Activated naive CD4-positive, alpha-beta T cell treated with anti-CD3 and anti-CD28 coated beads, Interleukin-2, amount 50 U/mL, for 24 hours (primary cell): ENCODE measurements around the gene SUGP2.
"Not testable (repeated sequence)": the region's sequence is repeated elsewhere in the genome, so short reads cannot be mapped to it uniquely, and the experiment has no call there.

Source experiments
- H3K27ac Mint-ChIP-seq: one replicate; pipeline ENCODE4 v1.8.0; 2021; ENCODE audit warnings: mild to moderate bottlenecking, mixed read lengths
- H3K27me3 Mint-ChIP-seq: one replicate; pipeline ENCODE4 v1.8.0; 2021; ENCODE audit warnings: mixed read lengths
- H3K36me3 Mint-ChIP-seq: one replicate; pipeline ENCODE4 v1.8.0; 2021; ENCODE audit warnings: mixed read lengths
- H3K4me1 Mint-ChIP-seq: one replicate; pipeline ENCODE4 v1.8.0; 2021; ENCODE audit warnings: mixed read lengths
- H3K4me3 Mint-ChIP-seq: one replicate; pipeline ENCODE4 v1.8.0; 2021; ENCODE audit warnings: mild to moderate bottlenecking, mixed read lengths
- H3K9me3 Mint-ChIP-seq: one replicate; pipeline ENCODE4 v1.8.0; 2021; ENCODE audit warnings: mixed read lengths

SUGP2 gene

GRCh38 chr19:18967358-18968146 lies 65.8 kb downstream of the SUGP2 start:
- H3K27ac Mint-ChIP-seq = no peak overlapping the region
- H3K4me3 Mint-ChIP-seq = no peak overlapping the region
- no peaks in the 10 kb centered on the region for H3K9me3 Mint-ChIP-seq
- H3K4me1 Mint-ChIP-seq = no peaks in the 10 kb centered on the region
- H3K36me3 Mint-ChIP-seq = no peaks in the 10 kb centered on the region
- no peaks in the 10 kb centered on the region for H3K27me3 Mint-ChIP-seq

- Mint-ChIP-seq H3K4me3 (no peak overlapping the region), H3K4me1 (peaks cover 9% of the 10 kb centered on the region), H3K9me3 (no peaks in the 10 kb centered on the region), H3K27me3 (peaks cover 2% of the 10 kb centered on the region), H3K36me3 (no peaks in the 10 kb centered on the region), H3K27ac (no peak overlapping the region)
Observed at GRCh38 chr19:18966307-18966706, 67.0 kb downstream of the SUGP2 start.

DNA sequence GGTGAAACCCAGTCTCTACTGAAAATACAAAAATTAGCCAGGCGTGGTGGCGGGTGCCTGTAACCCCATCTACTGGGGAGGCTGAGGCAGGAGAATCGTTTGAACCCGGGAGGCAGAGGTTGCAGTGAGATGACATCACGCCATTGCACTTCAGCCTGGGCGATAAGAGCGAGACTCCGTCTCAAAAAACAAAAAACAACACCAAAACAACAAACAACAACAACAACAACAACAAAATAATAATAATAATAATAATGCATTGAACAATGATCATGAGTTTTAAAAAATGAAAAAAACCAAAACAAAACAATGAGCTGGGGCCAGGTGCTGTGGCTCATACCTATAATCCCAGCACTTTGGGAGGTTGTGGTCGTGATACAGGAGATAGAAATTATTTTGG lies 69.2 kb downstream of the SUGP2 start:
- Mint-ChIP-seq H3K4me3 (no peak overlapping the region), H3K36me3 (no peaks in the 10 kb centered on the region), H3K27ac (no peak overlapping the region), H3K27me3 (peaks cover 2% of the 10 kb centered on the region), H3K9me3 (no peaks in the 10 kb centered on the region), H3K4me1 (peaks cover 10% of the 10 kb centered on the region)

GRCh38 chr19:18961767-18962620 lies 71.3 kb downstream of the SUGP2 start:
- Mint-ChIP-seq H3K27ac (no peak overlapping the region), H3K36me3 (no peaks in the 10 kb centered on the region), H3K4me1 (peaks cover 10% of the 10 kb centered on the region), H3K4me3 (no peak overlapping the region), H3K9me3 (no peaks in the 10 kb centered on the region), H3K27me3 (peaks cover 2% of the 10 kb centered on the region)

- H3K4me3 Mint-ChIP-seq = no peak overlapping the region
Observed at GRCh38 chr19:18960370-18960769, 72.9 kb downstream of the SUGP2 start.

DNA sequence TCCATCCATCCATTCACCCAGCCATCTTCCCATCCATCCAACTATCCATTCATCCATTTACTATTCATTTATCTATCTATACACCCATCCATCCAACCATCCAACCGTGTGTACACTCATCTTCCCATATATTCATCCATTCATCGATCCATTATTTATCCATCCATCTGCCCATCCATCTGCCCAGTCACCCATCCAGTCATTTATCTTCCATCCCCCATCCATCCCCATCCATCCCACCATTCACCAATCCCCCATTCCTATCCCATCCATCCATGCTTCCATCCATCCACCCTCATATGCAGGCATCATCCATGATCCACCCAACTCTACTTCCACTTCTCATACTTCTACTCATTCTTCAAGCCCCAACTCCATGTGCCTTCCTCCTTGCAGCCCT lies 78.3 kb downstream of the SUGP2 start:
- H3K36me3 Mint-ChIP-seq = no peaks in the 10 kb centered on the region
- no peaks in the 10 kb centered on the region for H3K4me1 Mint-ChIP-seq
- H3K27ac Mint-ChIP-seq = no peak overlapping the region
- no peak overlapping the region for H3K4me3 Mint-ChIP-seq
- no peaks in the 10 kb centered on the region for H3K27me3 Mint-ChIP-seq
- H3K9me3 Mint-ChIP-seq = no peaks in the 10 kb centered on the region

More at GRCh38 chr19:18960370-18960769, 72.9 kb downstream of the SUGP2 start:
- H3K27me3 Mint-ChIP-seq = peaks cover 2% of the 10 kb centered on the region
- H3K9me3 Mint-ChIP-seq = no peaks in the 10 kb centered on the region
- no peak overlapping the region for H3K27ac Mint-ChIP-seq
- peaks cover 10% of the 10 kb centered on the region for H3K4me1 Mint-ChIP-seq
- H3K36me3 Mint-ChIP-seq = no peaks in the 10 kb centered on the region

DNA sequence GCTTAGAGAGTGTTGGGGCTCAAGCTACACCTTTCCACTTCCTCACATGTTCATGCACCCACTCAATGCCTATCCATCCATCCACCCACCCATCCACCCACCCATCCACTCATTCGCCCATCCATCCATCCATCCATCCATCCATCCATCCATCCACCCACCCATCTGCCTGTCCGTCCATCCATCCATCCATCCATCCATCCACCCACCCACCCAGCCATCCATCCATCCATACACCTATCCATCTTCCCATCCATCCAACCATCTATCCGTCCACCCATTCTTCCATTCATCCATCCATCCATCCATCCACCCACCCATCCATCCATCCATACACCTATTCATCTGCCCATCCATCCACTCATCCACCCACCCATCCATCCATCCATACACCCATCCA lies 79.2 kb downstream of the SUGP2 start:
- no peak overlapping the region for H3K27ac Mint-ChIP-seq
- no peak overlapping the region for H3K4me3 Mint-ChIP-seq
- no peaks in the 10 kb centered on the region for H3K27me3 Mint-ChIP-seq
- H3K36me3 Mint-ChIP-seq = no peaks in the 10 kb centered on the region
- no peaks in the 10 kb centered on the region for H3K4me1 Mint-ChIP-seq
- H3K9me3 Mint-ChIP-seq = no peaks in the 10 kb centered on the region

GRCh38 chr19:18952364-18953003 lies 80.8 kb downstream of the SUGP2 start:
- H3K36me3 Mint-ChIP-seq, H3K27ac Mint-ChIP-seq, H3K27me3 Mint-ChIP-seq, H3K4me1 Mint-ChIP-seq, H3K4me3 Mint-ChIP-seq, H3K9me3 Mint-ChIP-seq: not testable (repeated sequence)

- H3K27me3 Mint-ChIP-seq = no peaks in the 10 kb centered on the region
- H3K9me3 Mint-ChIP-seq = no peaks in the 10 kb centered on the region
- H3K4me3 Mint-ChIP-seq = no peak overlapping the region
- no peaks in the 10 kb centered on the region for H3K4me1 Mint-ChIP-seq
- H3K36me3 Mint-ChIP-seq = no peaks in the 10 kb centered on the region
- H3K27ac Mint-ChIP-seq = no peak overlapping the region
Observed at GRCh38 chr19:18951721-18952281, 81.5 kb downstream of the SUGP2 start.

- Mint-ChIP-seq H3K36me3 (no peaks in the 10 kb centered on the region), H3K9me3 (no peaks in the 10 kb centered on the region), H3K4me1 (no peaks in the 10 kb centered on the region), H3K4me3 (no peak overlapping the region), H3K27me3 (no peaks in the 10 kb centered on the region), H3K27ac (no peak overlapping the region)
Observed at GRCh38 chr19:18949858-18950257, 83.5 kb downstream of the SUGP2 start.

- H3K27me3 Mint-ChIP-seq = no peaks in the 10 kb centered on the region
- no peak overlapping the region for H3K4me3 Mint-ChIP-seq
- H3K4me1 Mint-ChIP-seq = no peaks in the 10 kb centered on the region
- H3K9me3 Mint-ChIP-seq = no peaks in the 10 kb centered on the region
- H3K27ac Mint-ChIP-seq = no peak overlapping the region
- no peaks in the 10 kb centered on the region for H3K36me3 Mint-ChIP-seq
Observed at GRCh38 chr19:18948976-18949356, 84.4 kb downstream of the SUGP2 start.

DNA sequence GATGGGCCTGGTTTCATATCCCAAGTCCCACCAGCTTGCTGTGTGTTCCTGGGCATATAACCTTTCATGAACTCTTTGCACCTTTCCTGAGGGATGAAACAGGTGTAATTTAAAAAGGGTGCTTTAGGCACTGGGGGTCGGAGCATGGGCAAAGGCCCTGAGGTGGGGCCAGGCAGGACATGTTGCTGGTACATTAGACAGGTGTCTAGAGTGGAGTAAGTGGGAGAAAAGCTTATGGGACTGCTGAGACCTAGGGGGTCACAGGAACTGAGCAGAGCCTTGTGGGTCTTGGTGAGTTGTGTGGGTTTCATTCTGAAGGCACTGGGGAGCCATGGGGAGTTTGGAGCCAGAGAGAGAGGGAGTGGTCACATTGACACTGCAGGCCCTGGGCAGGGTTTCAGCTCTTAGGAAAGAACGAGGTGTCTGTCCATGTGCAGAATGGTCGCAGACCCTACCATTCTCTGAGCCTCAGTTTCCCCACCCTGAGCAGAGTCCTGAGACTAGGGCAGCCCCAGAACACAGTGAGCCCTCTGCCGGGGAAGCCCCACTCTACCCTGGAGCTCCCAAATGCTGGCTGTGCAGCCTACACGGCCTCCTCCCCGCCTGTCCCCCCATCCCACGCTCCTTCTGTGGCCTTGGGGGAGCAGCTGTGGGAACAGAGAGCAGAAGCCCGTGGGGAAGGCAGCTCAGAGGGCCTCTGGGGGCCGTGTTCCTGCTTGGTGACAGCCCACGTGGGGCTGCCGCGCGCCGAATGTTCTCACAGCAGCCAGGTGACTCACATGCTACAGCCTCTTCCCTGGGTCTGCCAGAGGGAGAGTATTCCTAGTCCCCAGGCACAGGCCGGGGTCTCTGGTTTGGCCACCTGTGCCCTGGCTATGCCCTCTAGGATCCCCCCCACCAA lies 85.0 kb downstream of the SUGP2 start:
- Mint-ChIP-seq H3K4me1 (no peaks in the 10 kb centered on the region), H3K9me3 (no peaks in the 10 kb centered on the region), H3K4me3 (no peak overlapping the region), H3K36me3 (no peaks in the 10 kb centered on the region), H3K27me3 (no peaks in the 10 kb centered on the region), H3K27ac (no peak overlapping the region)

GRCh38 chr19:18946918-18947317 lies 86.4 kb downstream of the SUGP2 start:
- H3K36me3 Mint-ChIP-seq = no peaks in the 10 kb centered on the region
- peaks cover 6% of the 10 kb centered on the region for H3K27me3 Mint-ChIP-seq
- no peak overlapping the region for H3K27ac Mint-ChIP-seq
- no peaks in the 10 kb centered on the region for H3K4me1 Mint-ChIP-seq
- H3K4me3 Mint-ChIP-seq = no peak overlapping the region
- no peaks in the 10 kb centered on the region for H3K9me3 Mint-ChIP-seq

DNA sequence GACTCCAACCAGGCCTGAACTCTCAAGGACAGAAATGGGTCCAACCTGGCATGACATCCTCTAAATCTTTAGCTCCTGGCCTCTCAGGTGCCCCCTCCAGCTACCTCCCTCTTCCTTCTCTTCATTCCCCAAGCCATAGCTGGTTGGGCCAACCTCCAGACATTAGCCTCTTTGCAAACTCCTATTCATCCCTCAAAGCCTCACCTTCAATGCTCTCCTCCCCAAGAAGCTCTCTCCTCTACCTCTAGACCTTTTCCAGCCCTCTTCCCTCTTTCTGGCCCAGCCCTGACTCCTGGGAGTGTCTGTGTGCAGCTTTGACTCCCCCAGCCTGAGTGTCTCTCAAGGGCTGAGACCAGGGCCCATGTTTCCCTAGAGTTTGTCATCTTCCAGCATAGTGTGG lies 87.0 kb downstream of the SUGP2 start:
- H3K27me3 Mint-ChIP-seq = peaks cover 9% of the 10 kb centered on the region
- H3K27ac Mint-ChIP-seq = no peak overlapping the region
- peaks cover 3% of the 10 kb centered on the region for H3K4me1 Mint-ChIP-seq
- H3K9me3 Mint-ChIP-seq = no peaks in the 10 kb centered on the region
- H3K4me3 Mint-ChIP-seq = no peak overlapping the region
- H3K36me3 Mint-ChIP-seq = no peaks in the 10 kb centered on the region

- Mint-ChIP-seq H3K27ac (no peak overlapping the region), H3K4me1 (peaks cover 3% of the 10 kb centered on the region), H3K9me3 (no peaks in the 10 kb centered on the region), H3K4me3 (no peak overlapping the region), H3K27me3 (peaks cover 9% of the 10 kb centered on the region), H3K36me3 (no peaks in the 10 kb centered on the region)
Observed at GRCh38 chr19:18945297-18945696, 88.0 kb downstream of the SUGP2 start.
